ENCODE measurements around the gene CNTNAP2.

The CNTNAP2 gene

DNA sequence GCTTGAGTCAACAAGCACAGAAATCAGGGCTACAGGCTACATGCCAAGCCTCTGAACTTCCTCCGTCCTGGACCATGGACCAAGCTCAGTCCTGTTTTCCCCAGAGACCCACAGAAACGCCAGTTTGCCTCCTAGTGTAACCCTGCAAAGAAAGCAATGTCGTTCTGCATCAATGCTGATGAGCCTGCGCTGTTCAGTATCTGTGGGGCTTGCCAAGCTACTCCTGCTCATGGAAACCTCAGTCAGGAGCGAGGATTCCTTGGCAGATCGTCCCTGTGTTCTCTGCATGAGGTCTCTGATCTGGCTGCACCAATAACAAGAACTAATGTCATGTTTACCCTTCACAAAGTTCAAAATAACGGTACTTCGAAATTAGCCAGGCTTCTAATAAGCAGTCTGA is 1978.5 kb downstream of the CNTNAP2 start:
- no peaks in the 10 kb centered on the region for H3K79me1 ChIP-seq (ENCODE audit: low read length)
- DNase-seq = no peak
- H3K14ac ChIP-seq (ENCODE audit: low read length) = no peak overlapping the region
- H3K23ac ChIP-seq (ENCODE audit: low read length) = no peak overlapping the region
- no peak overlapping the region for H3K4me3 ChIP-seq (ENCODE audit: low read depth, low read length)
- H4K12ac ChIP-seq (ENCODE audit: low read depth, low read length) = no peak overlapping the region
- H2BK12ac ChIP-seq (ENCODE audit: low read length) = no peak overlapping the region
- H4K8ac ChIP-seq (ENCODE audit: low read depth, low read length) = no peak overlapping the region
- no peak overlapping the region for H4K91ac ChIP-seq (ENCODE audit: low read depth, low read length)
- no peaks in the 10 kb centered on the region for H3K79me2 ChIP-seq (ENCODE audit: control insufficient read depth, insufficient read depth, low read length, poor library complexity)
- H3K9ac ChIP-seq (ENCODE audit: low read length) = no peak overlapping the region
- no peak overlapping the region for H2AK5ac ChIP-seq (ENCODE audit: low read length)
- no peak overlapping the region for H3K4me2 ChIP-seq (ENCODE audit: low read length)
- no CpG with 5 or more reads among the region's 8 CpGs for WGBS (ENCODE audit: extremely low coverage, insufficient coverage, insufficient read length)
- no peak overlapping the region for H3K18ac ChIP-seq (ENCODE audit: low read length)
- H2AFZ ChIP-seq (ENCODE audit: insufficient read depth, low read length, poor library complexity) = no peak overlapping the region
- H3K4me1 ChIP-seq (ENCODE audit: control insufficient read depth in 1 of 2, insufficient read depth in 2 of 2, low read length in 2 of 2) = no peaks in the 10 kb centered on the region
- H2BK120ac ChIP-seq (ENCODE audit: insufficient read depth, low read length, poor library complexity) = no peak overlapping the region
- H3K4ac ChIP-seq (ENCODE audit: low read depth, low read length) = no peak overlapping the region
- no peak overlapping the region for H2BK5ac ChIP-seq (ENCODE audit: low read depth, low read length, poor library complexity)
- H3K27me3 ChIP-seq (ENCODE audit: insufficient read depth, low read length) = no peaks in the 10 kb centered on the region
- no peaks in the 10 kb centered on the region for H3K36me3 ChIP-seq (ENCODE audit: control insufficient read depth in 1 of 2, insufficient read depth in 2 of 2, low read length in 2 of 2)
- H3K9me3 ChIP-seq (ENCODE audit: insufficient read depth, low read depth, low read length) = no peaks in the 10 kb centered on the region
- no peak overlapping the region for H3K27ac ChIP-seq (ENCODE audit: low read depth, low read length)

- no peak overlapping the region for H3K14ac ChIP-seq (ENCODE audit: low read length)
- H2BK5ac ChIP-seq (ENCODE audit: low read depth, low read length, poor library complexity) = no peak overlapping the region
- H3K27me3 ChIP-seq (ENCODE audit: insufficient read depth, low read length) = no peaks in the 10 kb centered on the region
- no peaks in the 10 kb centered on the region for H3K4me1 ChIP-seq (ENCODE audit: control insufficient read depth in 1 of 2, insufficient read depth in 2 of 2, low read length in 2 of 2)
- no peak overlapping the region for H4K91ac ChIP-seq (ENCODE audit: low read depth, low read length)
- DNase-seq = no peak
- H3K4me2 ChIP-seq (ENCODE audit: low read length) = no peak overlapping the region
- H3K4ac ChIP-seq (ENCODE audit: low read depth, low read length) = no peak overlapping the region
- no peaks in the 10 kb centered on the region for H3K79me2 ChIP-seq (ENCODE audit: control insufficient read depth, insufficient read depth, low read length, poor library complexity)
- no peak overlapping the region for H2AFZ ChIP-seq (ENCODE audit: insufficient read depth, low read length, poor library complexity)
- H3K36me3 ChIP-seq (ENCODE audit: control insufficient read depth in 1 of 2, insufficient read depth in 2 of 2, low read length in 2 of 2) = no peaks in the 10 kb centered on the region
- H3K18ac ChIP-seq (ENCODE audit: low read length) = no peak overlapping the region
- no peak overlapping the region for H3K4me3 ChIP-seq (ENCODE audit: low read depth, low read length)
- no peak overlapping the region for H3K9ac ChIP-seq (ENCODE audit: low read length)
- no CpG with 5 or more reads among the region's 4 CpGs for WGBS (ENCODE audit: extremely low coverage, insufficient coverage, insufficient read length)
- H2AK5ac ChIP-seq (ENCODE audit: low read length) = no peak overlapping the region
- H3K27ac ChIP-seq (ENCODE audit: low read depth, low read length) = no peak overlapping the region
- no peaks in the 10 kb centered on the region for H3K9me3 ChIP-seq (ENCODE audit: insufficient read depth, low read depth, low read length)
- H4K12ac ChIP-seq (ENCODE audit: low read depth, low read length) = no peak overlapping the region
- no peak overlapping the region for H3K23ac ChIP-seq (ENCODE audit: low read length)
- H2BK120ac ChIP-seq (ENCODE audit: insufficient read depth, low read length, poor library complexity) = no peak overlapping the region
- no peak overlapping the region for H4K8ac ChIP-seq (ENCODE audit: low read depth, low read length)
- H3K79me1 ChIP-seq (ENCODE audit: low read length) = no peaks in the 10 kb centered on the region
- no peak overlapping the region for H2BK12ac ChIP-seq (ENCODE audit: low read length)
Observed at GRCh38 chr7:148104136-148104716, 1987.6 kb downstream of the CNTNAP2 start.

- H3K4me2 ChIP-seq (ENCODE audit: low read length) = no peak overlapping the region
- H3K23ac ChIP-seq (ENCODE audit: low read length) = no peak overlapping the region
- no peak overlapping the region for H3K27ac ChIP-seq (ENCODE audit: low read depth, low read length)
Observed at GRCh38 chr7:148104924-148105323, 1988.3 kb downstream of the CNTNAP2 start.

DNA sequence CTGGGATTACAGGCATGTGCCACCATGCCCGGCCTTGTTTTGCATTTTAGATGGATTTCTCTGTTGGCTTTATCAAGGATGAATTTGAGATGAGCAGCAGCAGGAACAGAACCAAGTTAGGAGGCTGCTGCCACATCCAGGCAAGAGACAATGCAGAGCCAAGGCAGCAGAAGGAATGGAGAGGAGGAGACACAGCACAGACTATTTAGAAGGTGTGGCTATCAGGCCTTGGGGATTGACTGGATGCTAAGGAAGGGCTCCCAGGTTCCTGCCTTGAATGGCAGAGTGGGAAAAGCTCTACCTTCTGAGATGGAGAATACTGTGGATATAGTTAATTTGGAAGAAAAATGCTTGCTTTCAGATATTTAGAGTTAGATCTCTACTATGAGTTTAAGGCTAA is 1989.3 kb downstream of the CNTNAP2 start:
- Histone ChIP-seq H2BK5ac (ENCODE audit: low read depth, low read length, poor library complexity) (no peak overlapping the region), H4K8ac (ENCODE audit: low read depth, low read length) (no peak overlapping the region), H3K18ac (ENCODE audit: low read length) (no peak overlapping the region), H4K91ac (ENCODE audit: low read depth, low read length) (no peak overlapping the region), H3K27me3 (ENCODE audit: insufficient read depth, low read length) (no peaks in the 10 kb centered on the region), H3K79me1 (ENCODE audit: low read length) (no peaks in the 10 kb centered on the region), H3K27ac (ENCODE audit: low read depth, low read length) (no peak overlapping the region), H4K12ac (ENCODE audit: low read depth, low read length) (no peak overlapping the region), H3K14ac (ENCODE audit: low read length) (no peak overlapping the region), H3K9ac (ENCODE audit: low read length) (peak overlapping the region; percentile 52), H3K23ac (ENCODE audit: low read length) (no peak overlapping the region), H3K9me3 (ENCODE audit: insufficient read depth, low read depth, low read length) (no peaks in the 10 kb centered on the region), H3K79me2 (ENCODE audit: control insufficient read depth, insufficient read depth, low read length, poor library complexity) (no peaks in the 10 kb centered on the region), H3K4me3 (ENCODE audit: low read depth, low read length) (no peak overlapping the region), H2AK5ac (ENCODE audit: low read length) (no peak overlapping the region), H2AFZ (ENCODE audit: insufficient read depth, low read length, poor library complexity) (no peak overlapping the region), H2BK12ac (ENCODE audit: low read length) (no peak overlapping the region), H3K4me2 (ENCODE audit: low read length) (no peak overlapping the region), H3K4ac (ENCODE audit: low read depth, low read length) (no peak overlapping the region), H3K4me1 (ENCODE audit: control insufficient read depth in 1 of 2, insufficient read depth in 2 of 2, low read length in 2 of 2) (no peaks in the 10 kb centered on the region), H2BK120ac (ENCODE audit: insufficient read depth, low read length, poor library complexity) (no peak overlapping the region), H3K36me3 (ENCODE audit: control insufficient read depth in 1 of 2, insufficient read depth in 2 of 2, low read length in 2 of 2) (no peaks in the 10 kb centered on the region)
- no peak for DNase-seq
- no CpG with 5 or more reads among the region's 1 CpG for WGBS (ENCODE audit: extremely low coverage, insufficient coverage, insufficient read length)

More at GRCh38 chr7:148104924-148105323, 1988.3 kb downstream of the CNTNAP2 start:
- Histone ChIP-seq H2AK5ac (ENCODE audit: low read length) (no peak overlapping the region), H2BK120ac (ENCODE audit: insufficient read depth, low read length, poor library complexity) (no peak overlapping the region), H3K9ac (ENCODE audit: low read length) (no peak overlapping the region), H3K9me3 (ENCODE audit: insufficient read depth, low read depth, low read length) (no peaks in the 10 kb centered on the region), H3K36me3 (ENCODE audit: control insufficient read depth in 1 of 2, insufficient read depth in 2 of 2, low read length in 2 of 2) (no peaks in the 10 kb centered on the region), H2BK12ac (ENCODE audit: low read length) (no peak overlapping the region), H4K12ac (ENCODE audit: low read depth, low read length) (no peak overlapping the region), H3K79me2 (ENCODE audit: control insufficient read depth, insufficient read depth, low read length, poor library complexity) (no peaks in the 10 kb centered on the region), H3K14ac (ENCODE audit: low read length) (no peak overlapping the region), H3K4ac (ENCODE audit: low read depth, low read length) (no peak overlapping the region), H4K91ac (ENCODE audit: low read depth, low read length) (no peak overlapping the region), H2AFZ (ENCODE audit: insufficient read depth, low read length, poor library complexity) (no peak overlapping the region), H3K27me3 (ENCODE audit: insufficient read depth, low read length) (no peaks in the 10 kb centered on the region), H2BK5ac (ENCODE audit: low read depth, low read length, poor library complexity) (no peak overlapping the region), H3K4me3 (ENCODE audit: low read depth, low read length) (no peak overlapping the region), H3K18ac (ENCODE audit: low read length) (no peak overlapping the region), H3K79me1 (ENCODE audit: low read length) (no peaks in the 10 kb centered on the region), H4K8ac (ENCODE audit: low read depth, low read length) (no peak overlapping the region), H3K4me1 (ENCODE audit: control insufficient read depth in 1 of 2, insufficient read depth in 2 of 2, low read length in 2 of 2) (no peaks in the 10 kb centered on the region)
- WGBS (ENCODE audit: extremely low coverage, insufficient coverage, insufficient read length) = no CpG with 5 or more reads among the region's 2 CpGs
- DNase-seq = no peak
